ENCODE results near the gene PRTFDC1.
A peak's percentile ranks its signal among the peaks of the same experiment; 100 is the strongest.
"Not testable (repeated sequence)": the region's sequence is repeated elsewhere in the genome, so short reads cannot be mapped to it uniquely, and the experiment has no call there.

The PRTFDC1 gene

GRCh38 chr10:24962995-24963394, 10.6 kb upstream of the PRTFDC1 start:
- no peak overlapping the region for H3K27ac Mint-ChIP-seq
- DNase-seq: no peak
- TF ChIP-seq, protein P1, sequence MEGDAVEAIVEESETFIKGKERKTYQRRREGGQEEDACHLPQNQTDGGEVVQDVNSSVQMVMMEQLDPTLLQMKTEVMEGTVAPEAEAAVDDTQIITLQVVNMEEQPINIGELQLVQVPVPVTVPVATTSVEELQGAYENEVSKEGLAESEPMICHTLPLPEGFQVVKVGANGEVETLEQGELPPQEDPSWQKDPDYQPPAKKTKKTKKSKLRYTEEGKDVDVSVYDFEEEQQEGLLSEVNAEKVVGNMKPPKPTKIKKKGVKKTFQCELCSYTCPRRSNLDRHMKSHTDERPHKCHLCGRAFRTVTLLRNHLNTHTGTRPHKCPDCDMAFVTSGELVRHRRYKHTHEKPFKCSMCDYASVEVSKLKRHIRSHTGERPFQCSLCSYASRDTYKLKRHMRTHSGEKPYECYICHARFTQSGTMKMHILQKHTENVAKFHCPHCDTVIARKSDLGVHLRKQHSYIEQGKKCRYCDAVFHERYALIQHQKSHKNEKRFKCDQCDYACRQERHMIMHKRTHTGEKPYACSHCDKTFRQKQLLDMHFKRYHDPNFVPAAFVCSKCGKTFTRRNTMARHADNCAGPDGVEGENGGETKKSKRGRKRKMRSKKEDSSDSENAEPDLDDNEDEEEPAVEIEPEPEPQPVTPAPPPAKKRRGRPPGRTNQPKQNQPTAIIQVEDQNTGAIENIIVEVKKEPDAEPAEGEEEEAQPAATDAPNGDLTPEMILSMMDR (IDR thresholded peaks at IDR 0.05): no peak
- H3K4me3 Mint-ChIP-seq: no peak overlapping the region
- no peaks in the 10 kb centered on the region for H3K9me3 Mint-ChIP-seq
- H3K27me3 Mint-ChIP-seq (ENCODE audit: low read depth, poor library complexity): no peaks in the 10 kb centered on the region
- H3K36me3 Mint-ChIP-seq (ENCODE audit: low read depth): no peaks in the 10 kb centered on the region
- peaks cover 34% of the 10 kb centered on the region for H3K4me1 Mint-ChIP-seq

DNA sequence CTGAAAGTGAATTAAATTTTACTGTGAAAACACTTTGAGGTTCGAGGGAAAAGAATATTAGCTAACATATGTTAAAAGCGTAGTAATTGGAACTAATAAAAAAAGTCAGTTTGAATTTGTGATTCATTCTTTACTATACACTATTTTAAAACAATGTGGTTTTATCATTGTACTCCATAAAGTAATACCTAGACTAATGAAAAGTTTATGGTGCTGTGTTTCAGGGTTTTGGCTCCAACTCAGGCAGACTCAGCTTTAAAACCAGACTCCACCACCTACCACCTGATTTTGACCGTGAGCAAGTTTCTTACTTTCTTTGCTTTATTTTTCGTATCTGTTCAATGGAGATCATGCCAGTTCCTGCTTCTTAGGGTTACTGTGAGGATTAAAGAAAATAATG, 9.2 kb upstream of the PRTFDC1 start:
- Mint-ChIP-seq H3K9me3 (no peaks in the 10 kb centered on the region), H3K27me3 (ENCODE audit: low read depth, poor library complexity) (no peaks in the 10 kb centered on the region), H3K36me3 (ENCODE audit: low read depth) (no peaks in the 10 kb centered on the region), H3K4me1 (peaks cover 34% of the 10 kb centered on the region), H3K4me3 (no peak overlapping the region), H3K27ac (no peak overlapping the region)
- TF ChIP-seq, protein P1 (IDR thresholded peaks at IDR 0.05): no peak
- DNase-seq: no peak

GRCh38 chr10:24959382-24959730, 7.0 kb upstream of the PRTFDC1 start:
- Mint-ChIP-seq H3K27me3 (ENCODE audit: low read depth, poor library complexity) (no peaks in the 10 kb centered on the region), H3K27ac (peak overlapping the region; percentile 5), H3K4me3 (no peak overlapping the region)

GRCh38 chr10:24958721-24959381, 6.4 kb upstream of the PRTFDC1 start:
- no peaks in the 10 kb centered on the region for H3K36me3 Mint-ChIP-seq (ENCODE audit: low read depth)
- H3K4me3 Mint-ChIP-seq: no peak overlapping the region
- no peak for DNase-seq
- peak overlapping the region; percentile 91 for H3K27ac Mint-ChIP-seq
- peaks cover 35% of the 10 kb centered on the region for H3K4me1 Mint-ChIP-seq
- H3K9me3 Mint-ChIP-seq: no peaks in the 10 kb centered on the region
- no peaks in the 10 kb centered on the region for H3K27me3 Mint-ChIP-seq (ENCODE audit: low read depth, poor library complexity)
- TF ChIP-seq, protein P1 (IDR thresholded peaks at IDR 0.05): no peak

More at GRCh38 chr10:24959382-24959730, 7.0 kb upstream of the PRTFDC1 start:
- TF ChIP-seq, protein P1 (IDR thresholded peaks at IDR 0.05): no peak
- no peak for DNase-seq
- Mint-ChIP-seq H3K9me3 (no peaks in the 10 kb centered on the region), H3K36me3 (ENCODE audit: low read depth) (no peaks in the 10 kb centered on the region), H3K4me1 (peaks cover 34% of the 10 kb centered on the region)

GRCh38 chr10:24958091-24958720, 5.8 kb upstream of the PRTFDC1 start:
- TF ChIP-seq, protein P1 (IDR thresholded peaks at IDR 0.05): no peak
- no peaks in the 10 kb centered on the region for H3K36me3 Mint-ChIP-seq (ENCODE audit: low read depth)
- peaks cover 36% of the 10 kb centered on the region for H3K4me1 Mint-ChIP-seq
- no peak for DNase-seq
- no peaks in the 10 kb centered on the region for H3K9me3 Mint-ChIP-seq
- no peaks in the 10 kb centered on the region for H3K27me3 Mint-ChIP-seq (ENCODE audit: low read depth, poor library complexity)
- peak overlapping the region; percentile 91 for H3K27ac Mint-ChIP-seq
- no peak overlapping the region for H3K4me3 Mint-ChIP-seq

DNA sequence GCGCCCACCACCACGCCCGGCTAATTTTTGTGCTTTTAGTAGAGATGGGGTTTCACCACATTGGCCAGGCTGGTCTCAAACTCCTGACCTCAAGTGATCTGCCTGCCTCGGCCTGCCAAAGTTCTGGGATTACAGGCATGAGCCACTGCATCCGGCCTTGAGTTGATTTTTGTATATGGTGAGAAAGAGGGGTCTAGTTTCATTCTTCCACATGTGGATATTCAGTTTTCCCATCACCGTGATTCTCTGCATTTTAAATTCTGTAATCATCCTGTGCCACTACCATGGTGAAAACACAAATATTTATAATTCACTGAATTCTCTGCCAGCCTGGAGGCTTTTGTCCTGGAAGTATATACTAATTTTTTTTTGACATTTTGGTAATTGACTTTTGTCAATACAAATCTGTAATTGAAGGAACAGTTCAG, 5.2 kb upstream of the PRTFDC1 start:
- not testable (repeated sequence) for H3K9me3 Mint-ChIP-seq; DNase-seq; H3K4me3 Mint-ChIP-seq; H3K27ac Mint-ChIP-seq; H3K27me3 Mint-ChIP-seq (ENCODE audit: low read depth, poor library complexity); H3K36me3 Mint-ChIP-seq (ENCODE audit: low read depth)
- peaks cover 36% of the 10 kb centered on the region for H3K4me1 Mint-ChIP-seq

Data from nephron progenitor cell (in vitro differentiated cells).